ENCODE results near the gene SCAF11.

The SCAF11 gene

DNA sequence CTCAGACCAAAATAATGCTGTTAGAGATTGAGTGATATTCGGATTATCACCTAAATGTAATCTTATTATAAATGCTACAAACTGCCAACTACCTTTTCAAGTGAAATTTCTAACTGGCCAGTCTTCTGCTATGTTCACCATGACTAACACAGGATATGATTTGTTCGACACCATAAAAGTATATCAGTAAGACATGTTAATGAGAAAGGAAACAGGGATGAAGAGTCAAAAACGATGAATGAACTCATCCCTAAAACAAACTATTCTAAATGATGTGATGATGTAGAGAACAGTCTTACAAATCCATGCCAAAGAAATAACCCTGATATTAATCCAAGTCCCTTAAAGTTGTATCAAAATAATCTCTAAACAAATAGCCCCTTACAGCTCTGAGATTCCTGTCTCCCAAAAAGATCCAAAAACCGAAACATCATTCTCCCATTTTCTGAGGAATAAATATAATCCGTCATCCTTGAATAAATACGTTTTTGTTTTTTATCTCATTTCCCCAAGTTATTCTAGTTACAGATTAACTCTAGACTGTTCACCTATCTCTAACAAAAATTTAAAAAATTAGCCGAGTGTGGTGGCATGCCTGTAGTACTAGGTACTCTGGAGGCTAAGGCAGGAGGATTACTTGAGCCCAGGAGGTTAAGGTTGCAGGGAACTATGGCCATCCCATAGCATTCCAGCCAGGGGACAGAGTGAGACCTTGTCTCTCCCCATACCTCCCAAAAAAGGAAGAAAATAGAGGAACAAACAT lies 9.1 kb downstream of the SCAF11 start:
- no peak for DNase-seq

DNA sequence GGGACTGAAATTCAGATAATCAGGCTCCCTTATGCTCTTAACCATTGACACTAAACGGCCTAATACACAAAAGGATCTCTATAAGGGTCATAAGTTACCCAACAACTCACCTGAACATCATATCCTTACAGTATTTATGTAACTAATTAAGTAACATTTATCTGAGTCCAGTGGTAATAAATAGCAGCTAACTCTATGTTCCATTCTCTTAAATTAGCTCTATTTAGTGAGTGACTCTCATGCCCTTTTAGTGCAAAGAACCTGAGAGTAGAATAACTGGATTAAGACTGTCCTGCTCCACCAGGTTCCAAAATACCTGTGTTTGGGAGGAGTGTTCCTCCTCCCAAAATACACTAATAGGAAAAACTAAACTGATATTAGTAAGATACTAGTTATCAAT lies 9.8 kb downstream of the SCAF11 start:
- DNase-seq, result no peak

DNA sequence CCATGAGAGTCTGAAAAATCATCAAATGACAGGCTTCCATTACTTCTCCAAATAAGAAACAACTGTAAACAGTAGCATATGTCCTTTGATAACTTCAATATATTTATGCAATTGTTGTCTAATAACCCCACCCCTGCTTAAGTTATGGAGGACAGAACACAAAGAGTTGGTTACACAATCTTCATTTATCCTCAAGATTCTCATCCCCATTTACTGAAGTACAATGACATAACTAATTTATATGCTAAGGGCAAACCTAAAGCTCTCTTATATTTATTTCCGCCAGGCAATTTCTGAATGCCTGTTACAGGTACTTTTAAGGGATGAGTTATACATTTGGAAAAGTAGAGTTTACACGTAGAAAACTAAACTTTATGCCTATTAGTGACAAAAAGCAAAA lies 12.3 kb downstream of the SCAF11 start:
- DNase-seq, result no peak

- DNase-seq, result no peak
Observed at GRCh38 chr12:45977620-45978019, 12.8 kb downstream of the SCAF11 start.

DNA sequence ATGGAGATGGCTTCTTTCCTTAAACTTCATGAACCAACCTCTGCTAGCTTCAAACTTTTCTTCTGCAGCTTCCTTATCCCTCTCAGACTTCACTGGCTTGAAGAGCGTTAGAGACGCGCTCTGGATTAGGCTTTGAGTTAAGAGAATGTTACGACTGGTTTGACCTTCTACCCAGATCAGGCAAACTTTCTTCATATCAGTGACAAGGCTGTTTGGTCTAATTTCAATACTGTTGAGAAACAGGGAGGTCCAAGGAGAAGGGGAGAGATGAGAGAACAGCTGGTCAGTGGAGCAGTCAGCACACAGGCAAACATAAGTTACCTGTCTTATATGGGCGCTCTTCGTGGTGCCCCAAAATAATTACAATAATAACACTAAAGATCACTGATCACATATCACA lies 14.9 kb downstream of the SCAF11 start:
- no peak for DNase-seq

- no peak for DNase-seq
Observed at GRCh38 chr12:45974883-45975282, 15.5 kb downstream of the SCAF11 start.

DNA sequence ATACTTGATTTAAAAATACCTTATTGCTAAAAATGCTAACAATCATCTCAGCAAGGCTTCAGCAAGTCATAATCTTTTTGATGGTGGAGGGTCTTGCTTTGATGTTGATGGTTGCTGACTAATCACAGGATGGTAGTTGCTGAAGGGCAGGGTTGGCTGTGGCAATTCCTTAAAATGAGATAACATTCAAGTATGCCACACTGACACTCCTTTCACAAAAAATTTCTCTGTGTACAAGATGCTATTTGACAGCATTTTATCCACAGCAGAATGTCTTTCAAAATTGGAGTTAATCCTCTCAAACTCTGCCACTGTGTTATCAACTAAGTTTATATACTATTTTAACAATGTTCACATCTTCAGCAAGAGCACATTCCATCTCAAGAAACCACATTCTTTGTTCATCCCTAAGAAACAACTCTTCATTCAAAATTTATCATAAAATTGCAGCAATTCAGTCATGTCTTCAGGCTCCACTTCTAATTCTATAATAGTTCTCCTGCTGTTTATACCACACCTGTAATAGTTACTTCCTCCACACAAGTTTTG lies 16.1 kb downstream of the SCAF11 start:
- DNase-seq, result peak; percentile 9

DNA sequence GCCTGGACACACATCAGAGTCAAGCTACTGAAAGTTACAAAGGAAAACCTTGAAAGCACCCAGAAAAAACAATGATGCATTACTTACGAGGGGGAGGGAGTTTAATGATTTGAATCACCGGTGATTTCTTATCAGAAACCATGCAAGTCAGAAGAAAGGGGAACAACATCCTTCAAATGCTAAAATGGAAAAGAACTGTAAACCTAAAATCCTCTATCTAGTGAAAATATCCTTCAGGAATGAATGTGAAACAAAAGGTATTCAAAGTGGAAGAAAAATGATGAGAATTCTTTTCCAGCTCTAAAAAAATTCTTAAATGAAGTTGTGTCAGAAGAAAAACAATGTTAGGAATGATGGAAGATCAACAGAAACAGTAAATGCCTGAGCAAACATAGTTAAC lies 16.8 kb downstream of the SCAF11 start:
- peak; percentile 45 for DNase-seq

DNA sequence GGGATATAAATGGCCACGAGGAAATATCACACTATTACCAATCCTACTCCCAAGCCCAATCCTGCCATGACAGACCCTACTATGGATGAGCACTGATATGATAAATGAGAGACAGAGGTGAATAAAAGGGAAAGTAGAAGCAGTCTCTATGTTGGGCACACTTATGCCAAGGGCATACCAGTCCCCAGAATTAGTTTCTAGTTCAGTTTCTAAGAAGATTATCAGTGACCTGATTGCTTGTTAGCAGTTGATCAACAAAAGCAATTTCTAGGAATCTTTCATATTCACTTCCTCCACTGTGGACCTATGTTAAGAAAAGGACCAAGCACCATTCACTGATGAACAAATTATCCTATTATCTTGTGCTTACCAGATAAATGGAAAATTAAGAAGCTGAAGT lies 20.0 kb downstream of the SCAF11 start:
- no peak for DNase-seq

GRCh38 chr12:45969084-45969483 lies 21.3 kb downstream of the SCAF11 start:
- peak; percentile 59 for DNase-seq

GRCh38 chr12:45966486-45966885 lies 23.9 kb downstream of the SCAF11 start:
- peak; percentile 82 for DNase-seq

GRCh38 chr12:45962553-45963325 lies 27.6 kb downstream of the SCAF11 start:
- DNase-seq, result no peak

GRCh38 chr12:45959728-45960127 lies 30.6 kb downstream of the SCAF11 start:
- no peak for DNase-seq

GRCh38 chr12:45959025-45959424 lies 31.3 kb downstream of the SCAF11 start:
- DNase-seq, result no peak

- no peak for DNase-seq
Observed at GRCh38 chr12:45948546-45948945, 41.8 kb downstream of the SCAF11 start.

DNA sequence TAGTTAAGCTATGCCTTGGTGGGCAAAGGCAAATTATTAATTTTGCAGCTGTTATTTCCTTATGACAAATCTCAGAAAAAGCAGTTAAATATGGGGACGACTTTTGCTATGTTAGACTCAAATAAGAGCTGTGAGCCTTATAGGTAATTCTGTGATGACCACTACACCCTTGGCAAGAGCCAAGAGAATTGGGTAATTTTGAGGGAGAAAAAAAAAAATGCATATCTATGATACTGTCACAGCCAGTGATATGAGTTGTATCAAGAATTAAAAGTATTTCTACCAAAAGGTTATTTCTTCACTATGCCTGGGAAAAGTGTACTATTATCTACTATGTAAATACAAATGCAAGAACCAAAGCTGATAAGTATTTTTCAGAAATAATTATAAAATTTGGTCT lies 43.9 kb downstream of the SCAF11 start:
- no peak for DNase-seq

DNA sequence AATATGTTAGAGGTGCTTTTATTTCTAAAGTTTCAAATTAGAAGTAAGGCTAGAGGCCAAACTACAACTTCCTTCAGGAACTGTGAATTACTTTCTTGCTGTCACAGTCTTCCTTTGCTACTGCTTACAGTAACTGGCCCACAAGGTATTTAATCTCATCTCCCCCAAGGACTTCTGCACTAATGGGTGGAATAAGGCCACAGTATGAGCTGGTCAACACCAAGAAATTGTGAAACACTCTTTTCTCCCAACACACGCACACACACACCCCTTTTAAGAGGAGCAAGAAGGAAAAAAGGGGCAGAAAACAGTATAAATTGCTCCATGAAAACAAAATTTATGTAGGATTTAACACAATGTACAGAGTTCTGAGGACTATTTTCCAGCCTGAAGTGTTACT lies 45.6 kb downstream of the SCAF11 start:
- DNase-seq, result no peak

DNA sequence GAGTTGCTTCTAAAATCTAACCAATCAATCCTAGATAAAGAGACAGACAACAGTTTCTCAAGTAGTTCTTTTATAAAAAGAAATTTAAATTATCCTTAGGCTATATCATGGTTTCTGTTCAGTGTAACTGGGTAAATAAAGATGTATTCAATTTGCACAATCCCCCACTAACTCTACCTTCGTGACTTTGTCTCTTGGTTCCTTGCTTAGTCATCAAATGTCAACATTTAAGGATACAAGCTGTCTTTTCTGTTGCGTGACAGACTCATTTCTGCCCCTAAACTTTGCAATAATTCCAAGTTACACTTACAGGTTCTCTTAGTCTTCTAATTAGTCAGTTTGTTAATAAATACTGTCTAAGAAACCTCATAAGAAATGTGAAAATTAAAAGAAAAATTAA lies 50.6 kb downstream of the SCAF11 start:
- no peak for DNase-seq

DNA sequence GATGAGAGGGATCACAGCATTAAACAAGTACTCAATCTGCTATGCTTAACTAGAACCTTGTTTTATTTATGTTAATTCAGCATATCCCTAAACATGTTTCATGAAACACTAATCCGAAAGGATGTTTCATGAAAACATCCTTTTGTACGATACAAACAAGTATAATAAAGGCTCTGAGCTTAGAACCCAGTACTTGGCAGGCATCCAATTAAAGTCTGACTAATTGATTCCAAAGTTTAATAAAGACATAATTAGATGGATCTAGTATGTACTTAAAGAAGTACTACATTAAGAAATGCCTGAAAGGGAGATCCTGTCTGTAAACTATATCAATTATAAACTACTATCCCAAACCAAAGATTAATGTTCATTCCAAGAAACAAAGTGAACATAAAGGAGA lies 51.8 kb downstream of the SCAF11 start:
- no peak for DNase-seq

DNA sequence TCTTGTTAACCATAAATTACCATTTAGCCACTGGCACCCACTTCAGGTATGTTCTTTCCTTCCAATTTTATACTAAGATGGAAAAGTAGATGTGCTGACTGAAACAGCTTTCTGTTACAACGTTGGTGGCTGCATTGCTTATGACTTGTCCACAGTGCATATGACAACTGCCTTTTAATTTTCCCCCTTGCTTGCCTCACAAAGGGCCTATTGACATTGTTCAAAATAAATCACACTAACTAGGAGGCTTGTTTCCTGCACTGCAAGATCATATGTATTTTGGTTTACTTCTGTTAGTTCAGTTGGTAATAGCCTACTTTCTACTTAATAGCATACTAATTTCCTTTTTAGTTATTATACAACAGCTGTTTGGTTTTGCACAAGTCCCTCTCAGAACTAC lies 55.4 kb downstream of the SCAF11 start:
- DNase-seq, result no peak

GRCh38 chr12:45933504-45933903 lies 56.9 kb downstream of the SCAF11 start:
- no peak for DNase-seq

DNA sequence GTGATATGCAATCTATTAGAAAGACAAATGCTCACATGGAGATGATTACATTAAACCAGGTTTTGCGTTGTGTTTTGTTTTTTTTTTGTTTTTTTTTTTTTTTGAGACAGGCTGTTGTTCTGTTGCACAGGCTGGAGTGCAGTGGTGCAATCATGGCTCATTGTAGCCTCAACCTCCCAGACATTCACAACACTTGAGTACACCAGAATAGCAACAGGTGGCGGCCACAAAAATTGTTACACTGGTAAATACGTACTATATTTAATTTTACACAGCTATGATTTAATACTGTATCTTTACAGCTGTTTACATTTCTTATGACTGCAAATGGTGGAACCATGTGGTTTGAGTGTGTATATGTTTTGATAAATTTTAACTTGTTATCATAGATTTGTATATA lies 60.0 kb downstream of the SCAF11 start:
- DNase-seq, result no peak

- DNase-seq, result no peak
Observed at GRCh38 chr12:45928309-45928708, 62.1 kb downstream of the SCAF11 start.

DNA sequence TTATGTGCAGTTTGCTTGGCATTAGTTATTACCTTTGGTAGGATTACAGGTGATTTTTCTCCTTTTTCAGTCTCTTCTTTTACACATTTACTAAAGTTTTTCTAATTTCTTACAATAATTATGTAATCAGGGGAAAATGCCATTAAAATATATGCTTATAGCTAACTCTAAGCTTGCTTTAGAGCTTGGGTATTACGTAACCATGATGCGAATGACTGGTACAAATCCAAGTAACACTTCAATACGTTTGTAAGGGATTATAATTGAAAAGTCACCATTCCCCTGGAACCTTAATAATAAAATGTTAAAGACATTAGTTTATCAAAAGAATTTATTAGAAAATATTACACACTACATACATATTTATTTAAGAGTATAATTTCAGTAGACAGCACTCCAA lies 71.6 kb downstream of the SCAF11 start:
- no peak for DNase-seq
